ENCODE measurements around the gene CKMT1B. TPM values are rescaled to one million over a fixed set of nuclear protein-coding genes. Genes with fewer than 3 reads are reported as not detected.
"Not testable (repeated sequence)": the region's sequence is repeated elsewhere in the genome, so short reads cannot be mapped to it uniquely, and the experiment has no call there.

CKMT1B gene
- total RNA-seq, 1 donor from 2014 or later, result 2.9 TPM

GRCh38 chr15:43589778-43590466 lies 3.9 kb upstream of the CKMT1B start, which contains the start of gene PPIP5K1:
Gene PPIP5K1, minus strand, starts transcription at chr15:43590208. Its CDS starts 5,704 bp downstream, at chr15:43584504.
- not testable (repeated sequence) for DNase-seq (ENCODE audit: low read depth); H3K4me3 ChIP-seq (ENCODE audit: low read depth, low read length)

DNA sequence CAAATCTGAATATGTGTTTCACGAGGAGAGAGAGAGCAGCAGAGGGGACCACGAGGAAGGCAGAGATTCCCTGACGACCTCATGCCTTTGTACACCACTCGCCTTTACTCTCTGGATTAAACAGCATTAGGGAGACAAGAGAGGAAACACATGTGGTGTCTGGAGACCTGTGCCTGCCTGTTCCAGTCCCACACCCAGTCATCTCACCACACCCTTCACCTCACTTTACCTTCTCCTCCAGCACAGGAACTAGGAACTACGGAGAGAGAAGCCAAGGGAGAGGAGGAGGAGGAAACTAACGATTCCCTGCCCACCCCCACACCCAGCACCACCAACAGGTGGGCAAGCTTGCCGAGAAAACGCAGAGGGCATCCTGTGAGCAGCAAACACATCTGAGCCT lies 986 bp upstream of the CKMT1B start:
- not testable (repeated sequence) for H3K4me3 ChIP-seq (ENCODE audit: low read depth, low read length); DNase-seq (ENCODE audit: low read depth)

- H3K4me3 ChIP-seq (ENCODE audit: low read depth, low read length); DNase-seq (ENCODE audit: low read depth): not testable (repeated sequence)
Observed at GRCh38 chr15:43599131-43599530, 5.3 kb downstream of the CKMT1B start.

GRCh38 chr15:43600200-43600599 lies 6.4 kb downstream of the CKMT1B start:
- not testable (repeated sequence) for DNase-seq (ENCODE audit: low read depth); H3K4me3 ChIP-seq (ENCODE audit: low read depth, low read length)

DNA sequence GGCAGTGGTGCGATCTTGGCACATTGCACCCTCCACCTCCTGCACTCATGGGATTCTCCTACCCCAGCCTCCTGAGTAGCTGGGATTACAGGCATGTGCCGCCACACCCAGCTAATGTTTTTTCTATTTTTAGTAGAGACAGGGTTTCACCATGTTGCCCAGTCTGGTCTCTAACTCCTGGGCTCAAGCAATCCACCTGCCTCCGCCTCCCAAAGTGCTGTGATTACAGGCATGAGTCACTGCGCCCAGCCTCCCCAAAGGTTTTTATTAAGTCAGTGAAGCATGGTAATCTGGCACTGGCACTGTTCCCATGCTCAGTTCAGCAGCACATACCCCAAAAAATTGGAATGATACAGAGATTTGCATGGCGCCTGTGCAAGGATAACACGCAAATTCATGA lies 8.4 kb downstream of the CKMT1B start:
- not testable (repeated sequence) for DNase-seq (ENCODE audit: low read depth)

DNA sequence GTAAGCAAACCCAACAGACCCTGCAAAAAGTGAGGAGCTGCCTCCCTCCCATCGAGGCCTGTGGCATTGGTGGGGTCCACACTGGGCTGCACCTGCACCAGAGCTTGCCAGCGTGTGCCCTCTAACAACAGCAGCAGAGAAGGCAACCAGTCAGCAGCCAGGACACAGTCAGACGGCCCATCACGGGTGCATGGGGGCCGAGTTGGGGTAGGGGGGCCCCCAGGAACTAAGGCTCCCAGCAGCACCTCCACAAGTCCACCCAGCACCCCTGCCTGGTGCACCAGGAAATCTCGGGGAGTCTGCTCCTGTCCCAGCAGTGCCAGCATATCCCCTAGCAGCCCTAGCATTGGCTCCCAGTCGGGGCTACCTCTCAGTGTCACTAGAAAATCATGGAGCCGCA lies 23.9 kb downstream of the CKMT1B start:
- DNase-seq (ENCODE audit: low read depth); H3K4me3 ChIP-seq (ENCODE audit: low read depth, low read length): not testable (repeated sequence)

More for the DNA sequence above, 8.4 kb downstream of the CKMT1B start:
- H3K4me3 ChIP-seq (ENCODE audit: low read depth, low read length), result not testable (repeated sequence)

- not testable (repeated sequence) for DNase-seq (ENCODE audit: low read depth); H3K4me3 ChIP-seq (ENCODE audit: low read depth, low read length)
Observed at GRCh38 chr15:43618700-43619099, 24.9 kb downstream of the CKMT1B start, which contains the start of gene STRC. Gene STRC, minus strand, starts transcription at chr15:43618800. Its CDS starts 78 bp downstream, at chr15:43618722.

GRCh38 chr15:43622068-43622799 lies 28.4 kb downstream of the CKMT1B start:
- not testable (repeated sequence) for DNase-seq (ENCODE audit: low read depth)

GRCh38 chr15:43625106-43625505 lies 31.3 kb downstream of the CKMT1B start:
- no peak overlapping the region for H3K4me3 ChIP-seq (ENCODE audit: low read depth, low read length)
- no peak for DNase-seq (ENCODE audit: low read depth)
- TF ChIP-seq CTCF (conservative IDR thresholded peaks at IDR 0.05; ENCODE audit: low read depth, low read length), result no peak

More at GRCh38 chr15:43622068-43622799, 28.4 kb downstream of the CKMT1B start:
- not testable (repeated sequence) for H3K4me3 ChIP-seq (ENCODE audit: low read depth, low read length)

GRCh38 chr15:43626937-43627336 lies 33.1 kb downstream of the CKMT1B start:
- DNase-seq (ENCODE audit: low read depth); H3K4me3 ChIP-seq (ENCODE audit: low read depth, low read length): not testable (repeated sequence)

- H3K4me3 ChIP-seq (ENCODE audit: low read depth, low read length); DNase-seq (ENCODE audit: low read depth): not testable (repeated sequence)
Observed at GRCh38 chr15:43638464-43639204, 44.8 kb downstream of the CKMT1B start.

Other genes starting within 250 kb of the CKMT1B start
- gene ZSCAN29, start 223.0 kb upstream of the CKMT1B start, total RNA-seq, result 15.6 and 29.1 TPM in 2 replicates
- 12.7 and 15.2 TPM in 2 replicates for gene TUBGCP4, start 222.9 kb upstream of the CKMT1B start, total RNA-seq
- 17.5 and 28.8 TPM in 2 replicates for gene TP53BP1, start 100.9 kb upstream of the CKMT1B start, total RNA-seq
- 0.72 and 1.7 TPM in 2 replicates for gene MAP1A, start 76.4 kb upstream of the CKMT1B start, total RNA-seq
- 5.9 and 6.7 TPM in 2 replicates for gene PPIP5K1, start 3.8 kb upstream of the CKMT1B start, total RNA-seq
- 0.07 and 0.17 TPM in 2 replicates for gene STRC, start 24.8 kb downstream of the CKMT1B start, total RNA-seq
- gene CATSPER2, start 54.8 kb downstream of the CKMT1B start, total RNA-seq, result 0.07 and 0.17 TPM in 2 replicates
- gene CKMT1A, start 99.8 kb downstream of the CKMT1B start, total RNA-seq, result 4.0 and 8.1 TPM in 2 replicates
- gene PDIA3, start 152.4 kb downstream of the CKMT1B start, total RNA-seq, result 216 and 243 TPM in 2 replicates
- gene ELL3, start 182.9 kb downstream of the CKMT1B start, total RNA-seq, result 5.1 and 7.6 TPM in 2 replicates
- gene SERF2, start 198.3 kb downstream of the CKMT1B start, total RNA-seq, result 621 and 1,163 TPM in 2 replicates
- gene SERINC4, start 206.2 kb downstream of the CKMT1B start, total RNA-seq, result not detected in 2 replicates
- gene HYPK, start 206.6 kb downstream of the CKMT1B start, total RNA-seq, result 15.6 and 28.0 TPM in 2 replicates
- gene MFAP1, start 230.7 kb downstream of the CKMT1B start, total RNA-seq, result 24.1 and 35.7 TPM in 2 replicates
- gene WDR76, start 233.0 kb downstream of the CKMT1B start, total RNA-seq, result 20.7 and 35.9 TPM in 2 replicates